ENCODE measurements around the gene OSBPL6.

OSBPL6 gene

GRCh38 chr2:178241844-178242551, 47.7 kb downstream of the OSBPL6 start:
- DNase-seq, result peak; percentile 16

GRCh38 chr2:178242552-178242883, 48.2 kb downstream of the OSBPL6 start:
- no peak for DNase-seq

- no peak for DNase-seq
Observed at GRCh38 chr2:178243961-178244360, 49.6 kb downstream of the OSBPL6 start.

GRCh38 chr2:178244777-178245176, 50.5 kb downstream of the OSBPL6 start:
- DNase-seq, result no peak

- DNase-seq, result no peak
Observed at GRCh38 chr2:178246696-178247095, 52.4 kb downstream of the OSBPL6 start.

- DNase-seq, result no peak
Observed at GRCh38 chr2:178247250-178247649, 52.9 kb downstream of the OSBPL6 start.

GRCh38 chr2:178250429-178250828, 56.1 kb downstream of the OSBPL6 start:
- no peak for DNase-seq

- no peak for DNase-seq
Observed at GRCh38 chr2:178251151-178251955, 57.0 kb downstream of the OSBPL6 start.

- DNase-seq, result no peak
Observed at GRCh38 chr2:178256382-178257042, 62.2 kb downstream of the OSBPL6 start.

- no peak for DNase-seq
Observed at GRCh38 chr2:178257127-178257526, 62.8 kb downstream of the OSBPL6 start.

- DNase-seq, result no peak
Observed at GRCh38 chr2:178258916-178259315, 64.6 kb downstream of the OSBPL6 start.

- DNase-seq, result no peak
Observed at GRCh38 chr2:178263159-178263860, 69.0 kb downstream of the OSBPL6 start.

GRCh38 chr2:178264211-178264610, 69.9 kb downstream of the OSBPL6 start:
- no peak for DNase-seq

- DNase-seq, result no peak
Observed at GRCh38 chr2:178265851-178266250, 71.5 kb downstream of the OSBPL6 start.

GRCh38 chr2:178266445-178266844, 72.1 kb downstream of the OSBPL6 start:
- DNase-seq, result no peak

GRCh38 chr2:178267660-178268059, 73.3 kb downstream of the OSBPL6 start:
- no peak for DNase-seq

- peak; percentile 11 for DNase-seq
Observed at GRCh38 chr2:178268435-178268834, 74.1 kb downstream of the OSBPL6 start.

- DNase-seq, result no peak
Observed at GRCh38 chr2:178269438-178270224, 75.3 kb downstream of the OSBPL6 start.

- DNase-seq, result no peak
Observed at GRCh38 chr2:178270338-178270737, 76.0 kb downstream of the OSBPL6 start.

GRCh38 chr2:178271094-178271493, 76.8 kb downstream of the OSBPL6 start:
- no peak for DNase-seq

- DNase-seq, result no peak
Observed at GRCh38 chr2:178271629-178272333, 77.5 kb downstream of the OSBPL6 start.

Data from inflammatory macrophage treated with lipopolysaccharide for 4 hours (primary cell).